Effector memory CD8-positive, alpha-beta T cell (primary cell): ENCODE data around the gene SLC35A5.
A peak's percentile ranks its signal among the peaks of the same experiment; 100 is the strongest.

Experiments used
- ATAC-seq: fragments of 150-1000 bp; cut with Tn5 transposase; replicated peaks from 2 replicates; pipeline ENCODE4 v1.10.0; 2021; ENCODE audit warnings: mild to moderate bottlenecking, moderate library complexity
- DNase-seq, 3 experiments: peaks; one replicate each; pipeline ENCODE4 v3.0.0; 2021
- H3K27ac Mint-ChIP-seq, 2 donors: one replicate each; pipeline ENCODE4 v1.8.0; 2022; ENCODE audit warnings: mild to moderate bottlenecking in 2 of 2, mixed read lengths in 2 of 2, moderate library complexity in 2 of 2
- H3K27me3 Mint-ChIP-seq, 2 donors: one replicate each; pipeline ENCODE4 v1.8.0; 2022; ENCODE audit warnings: mixed read lengths in 2 of 2
- H3K36me3 Mint-ChIP-seq: one replicate; pipeline ENCODE4 v1.8.0; 2022; ENCODE audit warnings: mild to moderate bottlenecking, moderate library complexity, mixed read lengths; ENCODE audit not compliant: insufficient read depth
- H3K4me1 Mint-ChIP-seq, 2 donors: one replicate each; pipeline ENCODE4 v1.8.0; 2022; ENCODE audit warnings: low read depth in 2 of 2, mixed read lengths in 2 of 2
- H3K4me3 Mint-ChIP-seq, 2 donors: one replicate each; pipeline ENCODE4 v1.8.0; 2022; ENCODE audit warnings: mild to moderate bottlenecking in 2 of 2, mixed read lengths in 2 of 2, moderate library complexity in 2 of 2
- H3K9me3 Mint-ChIP-seq, 2 donors: one replicate each; pipeline ENCODE4 v1.8.0; 2022; ENCODE audit warnings: mixed read lengths in 2 of 2

The SLC35A5 gene

GRCh38 chr3:112587336-112587735 lies 25.5 kb downstream of the SLC35A5 start:
- no peaks in the 10 kb centered on the region for H3K27me3 Mint-ChIP-seq
- no peak for DNase-seq
- no peak overlapping the region for H3K4me3 Mint-ChIP-seq
- no peaks in the 10 kb centered on the region for H3K9me3 Mint-ChIP-seq
- H3K36me3 Mint-ChIP-seq: peaks cover 25% of the 10 kb centered on the region
- no peak overlapping the region for H3K27ac Mint-ChIP-seq
- peaks cover 7 to 9% of the 10 kb centered on the region in 2 donors for H3K4me1 Mint-ChIP-seq
- ATAC-seq: no peak

DNA sequence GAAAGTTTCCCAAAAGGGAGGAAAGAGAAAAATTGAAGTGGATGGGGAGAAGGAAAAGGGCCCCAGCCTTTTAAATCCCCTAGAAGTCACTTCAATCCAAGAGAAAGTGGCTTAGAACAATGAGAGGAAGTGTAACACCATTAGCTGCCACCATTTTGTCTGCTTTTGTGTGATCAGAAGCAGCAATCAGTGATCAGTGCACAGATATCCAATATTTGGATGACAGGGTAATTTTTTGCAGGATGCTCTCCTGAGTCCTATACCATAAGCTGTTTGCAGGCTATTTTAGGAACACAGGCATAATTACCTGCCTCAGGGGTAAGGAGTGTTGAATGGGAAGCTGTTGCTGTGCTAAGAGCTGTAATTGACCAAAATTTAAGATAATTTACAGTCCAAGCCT lies 31.4 kb downstream of the SLC35A5 start:
- Mint-ChIP-seq H3K4me1 (peaks cover 7 to 12% of the 10 kb centered on the region in 2 donors), H3K27ac (peak overlapping the region in 1 of 2 donors; percentile 57), H3K9me3 (no peaks in the 10 kb centered on the region), H3K27me3 (no peaks in the 10 kb centered on the region), H3K36me3 (peaks cover 7% of the 10 kb centered on the region), H3K4me3 (no peak overlapping the region)
- ATAC-seq: no peak
- DNase-seq: no peak

GRCh38 chr3:112594856-112595255 lies 33.0 kb downstream of the SLC35A5 start:
- Mint-ChIP-seq H3K27me3 (no peaks in the 10 kb centered on the region), H3K9me3 (no peaks in the 10 kb centered on the region), H3K4me3 (no peak overlapping the region), H3K36me3 (peaks cover 7% of the 10 kb centered on the region), H3K4me1 (peaks cover 7 to 11% of the 10 kb centered on the region in 2 donors), H3K27ac (no peak overlapping the region)
- ATAC-seq (no peak), DNase-seq (no peak)

GRCh38 chr3:112597945-112598344 lies 36.1 kb downstream of the SLC35A5 start:
- peaks cover 0 to 6% of the 10 kb centered on the region in 2 donors for H3K4me1 Mint-ChIP-seq

GRCh38 chr3:112598731-112599130 lies 36.9 kb downstream of the SLC35A5 start:
- no peak overlapping the region for H3K4me3 Mint-ChIP-seq
- H3K9me3 Mint-ChIP-seq: no peaks in the 10 kb centered on the region
- ATAC-seq (no peak), DNase-seq (no peak)
- no peaks in the 10 kb centered on the region for H3K27me3 Mint-ChIP-seq
- H3K36me3 Mint-ChIP-seq: peaks cover 4% of the 10 kb centered on the region
- H3K27ac Mint-ChIP-seq: no peak overlapping the region
- peaks cover 0 to 6% of the 10 kb centered on the region in 2 donors for H3K4me1 Mint-ChIP-seq

More at GRCh38 chr3:112597945-112598344, 36.1 kb downstream of the SLC35A5 start:
- Mint-ChIP-seq H3K9me3 (no peaks in the 10 kb centered on the region), H3K36me3 (peaks cover 4% of the 10 kb centered on the region), H3K4me3 (no peak overlapping the region), H3K27me3 (no peaks in the 10 kb centered on the region), H3K27ac (no peak overlapping the region)
- ATAC-seq: no peak
- no peak for DNase-seq

GRCh38 chr3:112602217-112602838 lies 40.5 kb downstream of the SLC35A5 start:
- Mint-ChIP-seq H3K9me3 (no peaks in the 10 kb centered on the region), H3K4me3 (no peak overlapping the region)
- no peak for DNase-seq

DNA sequence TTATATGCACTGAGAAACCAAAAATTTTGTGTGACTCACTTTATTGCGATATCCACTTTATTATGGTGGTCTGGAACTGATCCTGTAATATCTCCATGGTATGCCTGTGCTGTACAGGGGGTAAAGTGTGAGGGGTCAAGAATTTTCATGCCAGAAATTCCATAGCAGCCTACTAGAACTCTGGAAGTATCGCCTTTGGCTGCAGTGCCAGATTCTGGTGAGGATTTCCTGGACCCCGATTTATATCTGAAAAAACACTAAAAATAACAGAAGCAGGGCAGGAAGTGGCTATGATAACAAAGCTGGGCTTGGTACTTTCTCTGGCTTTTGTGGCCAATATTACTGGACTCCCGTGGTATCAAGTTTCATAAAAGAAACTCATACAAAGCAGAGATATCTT lies 42.7 kb downstream of the SLC35A5 start:
- no peaks in the 10 kb centered on the region for H3K9me3 Mint-ChIP-seq
- no peak for DNase-seq
- H3K27ac Mint-ChIP-seq: no peak overlapping the region
- peaks cover 0 to 14% of the 10 kb centered on the region in 2 donors for H3K27me3 Mint-ChIP-seq
- no peak overlapping the region for H3K4me3 Mint-ChIP-seq
- H3K4me1 Mint-ChIP-seq: peaks cover 0 to 10% of the 10 kb centered on the region in 2 donors
- ATAC-seq: no peak
- H3K36me3 Mint-ChIP-seq: no peaks in the 10 kb centered on the region

More at GRCh38 chr3:112602217-112602838, 40.5 kb downstream of the SLC35A5 start:
- Mint-ChIP-seq H3K27me3 (peaks cover 0 to 5% of the 10 kb centered on the region in 2 donors), H3K27ac (peak overlapping the region in 1 of 2 donors; percentile 23), H3K36me3 (peaks cover under 1% of the 10 kb centered on the region), H3K4me1 (peaks cover 0 to 10% of the 10 kb centered on the region in 2 donors)
- no peak for ATAC-seq

- H3K27ac Mint-ChIP-seq: no peak overlapping the region
- DNase-seq: no peak
- no peaks in the 10 kb centered on the region for H3K36me3 Mint-ChIP-seq
- peaks cover 0 to 14% of the 10 kb centered on the region in 2 donors for H3K27me3 Mint-ChIP-seq
- H3K4me3 Mint-ChIP-seq: peak overlapping the region in 1 of 2 donors; percentile 31
- ATAC-seq: no peak
- H3K4me1 Mint-ChIP-seq: peaks cover 0 to 10% of the 10 kb centered on the region in 2 donors
- no peaks in the 10 kb centered on the region for H3K9me3 Mint-ChIP-seq
Measured at GRCh38 chr3:112605285-112605684, 43.4 kb downstream of the SLC35A5 start.

- no peaks in the 10 kb centered on the region for H3K9me3 Mint-ChIP-seq
- H3K36me3 Mint-ChIP-seq: no peaks in the 10 kb centered on the region
- no peak for DNase-seq
- no peak for ATAC-seq
- peaks cover 0 to 10% of the 10 kb centered on the region in 2 donors for H3K4me1 Mint-ChIP-seq
- no peak overlapping the region for H3K27ac Mint-ChIP-seq
- peaks cover 0 to 14% of the 10 kb centered on the region in 2 donors for H3K27me3 Mint-ChIP-seq
- no peak overlapping the region for H3K4me3 Mint-ChIP-seq
Measured at GRCh38 chr3:112606098-112606497, 44.3 kb downstream of the SLC35A5 start.

DNA sequence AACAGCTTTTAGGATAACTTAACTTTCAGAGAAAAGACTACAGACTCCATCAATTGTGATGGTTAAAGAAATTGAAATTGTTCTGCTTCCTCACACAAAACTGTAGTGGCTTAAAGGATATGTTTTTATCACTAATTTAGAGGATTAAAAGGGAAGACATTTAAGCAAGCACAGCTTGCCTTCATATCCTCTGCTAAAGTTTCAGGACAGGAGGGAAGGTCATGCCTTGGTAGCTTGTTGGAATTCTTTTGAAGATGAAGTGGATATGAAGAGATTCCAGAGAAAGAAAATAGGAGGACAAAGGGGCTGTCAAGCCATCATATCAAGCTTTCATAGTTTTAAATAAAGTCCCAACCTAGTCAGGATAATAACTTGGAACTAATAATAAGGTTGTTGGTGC lies 46.0 kb downstream of the SLC35A5 start:
- no peak for DNase-seq
- peaks cover 0 to 14% of the 10 kb centered on the region in 2 donors for H3K27me3 Mint-ChIP-seq
- H3K36me3 Mint-ChIP-seq: no peaks in the 10 kb centered on the region
- no peak overlapping the region for H3K27ac Mint-ChIP-seq
- no peak overlapping the region for H3K4me3 Mint-ChIP-seq
- peaks cover 0 to 4% of the 10 kb centered on the region in 2 donors for H3K4me1 Mint-ChIP-seq
- H3K9me3 Mint-ChIP-seq: no peaks in the 10 kb centered on the region
- ATAC-seq: no peak

DNA sequence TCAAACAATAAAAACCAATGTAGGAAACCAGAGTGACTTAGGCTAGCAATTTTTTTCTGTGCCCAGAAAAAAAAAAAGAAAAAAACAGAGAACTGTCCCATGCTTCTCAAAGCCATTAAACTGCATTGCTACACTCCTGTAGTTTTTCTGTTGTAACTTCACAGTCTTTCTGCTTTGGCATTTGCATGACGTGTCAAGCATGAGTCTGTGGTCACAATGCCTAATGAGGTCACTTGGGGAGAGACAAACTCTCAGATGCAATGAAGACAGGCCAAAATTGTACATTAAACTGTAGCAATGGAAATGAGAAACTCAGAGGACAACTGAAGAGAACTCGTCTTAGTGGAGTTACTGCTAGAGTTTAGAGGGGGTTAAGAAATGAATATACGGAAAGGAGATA lies 48.3 kb downstream of the SLC35A5 start:
- ATAC-seq: no peak
- no peak overlapping the region for H3K4me3 Mint-ChIP-seq
- no peak for DNase-seq

DNA sequence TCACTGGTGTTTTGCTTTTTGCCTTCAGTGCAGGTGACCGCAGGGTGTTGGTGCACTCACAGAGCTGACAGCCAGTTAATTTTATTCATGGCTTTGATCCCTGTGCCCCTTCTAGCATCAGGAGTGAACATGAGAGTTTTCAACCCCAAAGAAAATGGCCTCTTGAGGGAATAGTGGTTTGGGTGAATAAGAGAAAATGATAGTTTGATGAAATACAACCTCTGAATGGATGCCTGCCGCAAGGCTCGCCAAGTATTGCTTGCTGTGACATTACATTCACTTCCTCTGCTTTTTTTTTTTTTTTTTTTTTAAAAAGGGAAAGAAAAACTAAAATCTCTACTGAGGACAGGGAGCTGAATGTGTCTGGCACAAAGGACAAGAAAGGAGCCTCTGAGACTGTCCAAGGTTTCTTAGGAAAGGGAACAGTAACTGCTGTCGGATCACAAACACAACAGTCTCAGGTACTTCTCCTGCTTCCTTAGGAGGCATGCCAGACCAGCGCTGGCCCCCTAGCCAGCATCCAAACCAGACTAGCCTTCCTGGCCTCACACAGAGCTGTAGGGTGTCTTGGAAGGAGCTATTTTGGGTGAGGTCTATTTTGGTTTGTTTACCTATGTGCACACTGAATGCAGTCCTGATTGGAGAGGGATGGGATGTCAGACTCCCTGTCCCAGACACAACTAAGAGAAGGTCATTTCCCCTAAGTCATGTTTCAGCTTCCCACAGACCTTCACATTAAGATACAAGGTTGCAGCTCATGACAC lies 50.1 kb downstream of the SLC35A5 start:
- Mint-ChIP-seq H3K4me1 (peaks cover 0 to 5% of the 10 kb centered on the region in 2 donors), H3K9me3 (no peaks in the 10 kb centered on the region), H3K27me3 (peaks cover 0 to 13% of the 10 kb centered on the region in 2 donors), H3K4me3 (no peak overlapping the region), H3K36me3 (no peaks in the 10 kb centered on the region), H3K27ac (no peak overlapping the region)
- ATAC-seq: no peak
- no peak for DNase-seq

More for the DNA sequence above, 48.3 kb downstream of the SLC35A5 start:
- no peaks in the 10 kb centered on the region for H3K4me1 Mint-ChIP-seq
- peaks cover 0 to 14% of the 10 kb centered on the region in 2 donors for H3K27me3 Mint-ChIP-seq
- no peaks in the 10 kb centered on the region for H3K9me3 Mint-ChIP-seq
- no peak overlapping the region for H3K27ac Mint-ChIP-seq
- H3K36me3 Mint-ChIP-seq: no peaks in the 10 kb centered on the region

DNA sequence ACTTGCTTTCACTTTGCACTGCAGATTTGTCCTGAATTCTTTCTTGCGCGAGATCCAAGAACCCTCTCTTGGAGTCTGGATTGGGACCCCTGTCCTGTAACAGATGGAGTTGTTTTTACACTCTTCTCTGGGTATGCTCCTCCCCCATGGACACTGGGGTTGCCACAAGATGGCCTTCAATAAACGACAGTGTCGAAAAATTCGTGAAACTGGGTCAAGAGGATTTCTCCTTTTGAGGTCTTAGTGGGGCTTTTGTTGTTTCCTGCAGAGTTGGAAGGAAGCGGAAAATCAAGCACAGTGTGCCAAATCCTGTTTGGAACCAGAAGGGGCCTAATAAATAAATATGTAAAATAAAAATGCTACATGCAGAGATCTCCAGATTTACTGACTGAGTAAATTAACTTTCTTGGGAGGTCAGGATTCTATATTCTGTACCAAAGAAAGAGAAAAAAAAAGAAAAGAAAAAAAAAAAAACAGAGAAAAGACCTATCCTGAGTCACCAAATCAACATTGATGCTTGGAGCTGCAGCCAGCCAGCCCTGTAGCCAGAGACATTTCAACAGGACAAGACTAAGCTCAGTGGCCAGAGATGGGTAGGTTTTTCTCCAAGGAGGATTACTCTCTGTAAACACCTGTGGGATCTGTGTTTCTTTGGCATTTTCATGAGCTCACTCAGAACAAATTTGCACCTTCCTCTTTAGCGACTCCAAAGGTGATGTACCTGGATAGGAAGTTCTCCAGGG lies 54.3 kb downstream of the SLC35A5 start:
- Mint-ChIP-seq H3K4me1 (peaks cover 0 to 5% of the 10 kb centered on the region in 2 donors), H3K27me3 (no peaks in the 10 kb centered on the region), H3K4me3 (no peak overlapping the region), H3K36me3 (no peaks in the 10 kb centered on the region), H3K9me3 (no peaks in the 10 kb centered on the region), H3K27ac (no peak overlapping the region)
- ATAC-seq (no peak), DNase-seq (no peak)
